OCI-LY7 (cell line): ENCODE measurements around the gene DPEP2.

ENCODE experiments used
- CTCF ChIP-seq: fragments of 200-600 bp; sonication (generic); conservative IDR thresholded peaks from 2 replicates; pipeline ENCODE4 v1.5.1; 2014; ENCODE audit warnings: mild to moderate bottlenecking, antibody characterized with exemption, low read length, moderate library complexity, mixed read lengths
- EZH2phosphoT487 ChIP-seq: fragments of 200-600 bp; sonication (generic); IDR thresholded peaks from 2 replicates; pipeline ENCODE4 v1.6.1; 2018; ENCODE audit warnings: low read depth, borderline replicate concordance, mild to moderate bottlenecking, mixed run types, antibody characterized with exemption, low read length, moderate library complexity, mixed read lengths

GRCh38 chr16:67988675-67989074 is 10.6 kb downstream of the DPEP2 start:
- no peak for TF ChIP-seq CTCF
- TF ChIP-seq EZH2phosphoT487, result no peak
